K562 (cell line): Measurements from ENCODE around the gene USP28.

Source experiments
- BCLAF1 ChIP-seq, 2 experiments: fragments of 450-650 bp in 1 of 2; IDR thresholded peaks; 2 replicates each; pipeline ENCODE4 v1.6.1; 2011 to 2017; ENCODE audit warnings: low read depth in 2 of 2, antibody characterized with exemption in 1 of 2, borderline replicate concordance in 1 of 2, low read length in 1 of 2, mild to moderate bottlenecking in 1 of 2, mixed read lengths in 1 of 2; ENCODE audit not compliant: control insufficient read depth in 1 of 2
- CTCF ChIP-seq, 3 experiments: IDR thresholded peaks in 2 of 3; conservative IDR thresholded peaks in 1 of 3; 2 replicates each; pipeline ENCODE4 v1.5.1; 2011 to 2012; ENCODE audit warnings: low read length in 3 of 3, mild to moderate bottlenecking in 3 of 3, control low read depth in 2 of 3, improper control_type of control experiment in 1 of 3, inconsistent platforms in 1 of 3, low read depth in 1 of 3, mixed read lengths in 1 of 3, moderate library complexity in 1 of 3; ENCODE audit not compliant: insufficient read depth in 2 of 3
- ESRRA ChIP-seq: fragments of 450-650 bp; IDR thresholded peaks from 2 replicates; pipeline ENCODE4 v1.6.1; 2014; ENCODE audit warnings: low read depth, mild to moderate bottlenecking, moderate library complexity, borderline replicate concordance
- HDAC6 ChIP-seq: IDR thresholded peaks from 2 replicates; pipeline ENCODE4 v1.6.1; 2012; ENCODE audit warnings: low read depth, mild to moderate bottlenecking, control low read depth, inconsistent platforms, low read length, moderate library complexity
- NCOR1 ChIP-seq: fragments of 450-650 bp; IDR thresholded peaks from 2 replicates; pipeline ENCODE4 v1.6.1; 2016; ENCODE audit warnings: mild to moderate bottlenecking, moderate library complexity
- USF1 ChIP-seq: sonication (generic); formaldehyde crosslinking; IDR thresholded peaks from 2 replicates; pipeline ENCODE4 v1.9.0; 2022; ENCODE audit warnings: mild to moderate bottlenecking, missing genetic modification reagents
- ZBTB12 ChIP-seq: fragments of 250-450 bp; sonication (Bioruptor Pico); IDR thresholded peaks from 2 replicates; pipeline ENCODE4 v1.4.0; 2020
- ZBTB7A ChIP-seq: IDR thresholded peaks from 2 replicates; pipeline ENCODE4 v1.6.1; 2011; ENCODE audit warnings: low read depth, mild to moderate bottlenecking, low read length, moderate library complexity, borderline replicate concordance; ENCODE audit not compliant: control insufficient read depth
- ZSCAN32 ChIP-seq: fragments of 450-650 bp; formaldehyde crosslinking; IDR thresholded peaks from 2 replicates; pipeline ENCODE4 v1.4.0; 2020; ENCODE audit warnings: mild to moderate bottlenecking, moderate library complexity

- TF ChIP-seq NCOR1 (no peak), CTCF (IDR thresholded peaks at IDR 0.05 in 2 of 3, conservative IDR thresholded peaks at IDR 0.05 in 1 of 3; ENCODE audit: insufficient read depth in 2 of 3, low read depth in 1 of 3, low read length in 3 of 3) (no peak), BCLAF1 (IDR thresholded peaks at IDR 0.05; ENCODE audit: borderline replicate concordance in 1 of 2, control insufficient read depth in 1 of 2, low read depth in 2 of 2, low read length in 1 of 2) (no peak), ZSCAN32 (no peak), ZBTB12 (CRISPR knock-in tag) (no peak), ZBTB7A (no peak), HDAC6 (no peak), ESRRA (no peak), USF1 (CRISPR knock-in tag) (no peak)
Measured at GRCh38 chr11:113876074-113876797, 864 bp upstream of the USP28 start.
